HEK293T (cell line): ENCODE results near the gene OR11H6.
"Not testable (repeated sequence)": the region's sequence is repeated elsewhere in the genome, so short reads cannot be mapped to it uniquely, and the experiment has no call there.

Experiments
- CTCF ChIA-PET: fragments of 350-600 bp; formaldehyde crosslinking; extraction: SDS; loops from one replicate; lab custom pipeline; 2021; ENCODE audit warnings: antibody characterized with exemption, inconsistent platforms; lab: Yijun Ruan, JAX
- POLR2A ChIA-PET: fragments of 350-600 bp; formaldehyde crosslinking; extraction: SDS; loops from one replicate; lab custom pipeline; 2020; ENCODE audit warnings: antibody characterized with exemption, inconsistent platforms; lab: Yijun Ruan, JAX
- DNase-seq: peaks from one replicate; pipeline ENCODE4 v3.0.0; 2012; ENCODE audit warnings: mixed read lengths; ENCODE audit errors: extremely low spot score
- ARNT ChIP-seq: fragments of 450-650 bp; IDR thresholded peaks from 2 replicates; pipeline ENCODE4 v1.6.1; 2017; ENCODE audit warnings: mild to moderate bottlenecking
- BHLHE40 ChIP-seq: fragments of 450-650 bp; IDR thresholded peaks from 2 replicates; pipeline ENCODE4 v1.6.1; 2016; ENCODE audit warnings: mild to moderate bottlenecking, moderate library complexity, borderline replicate concordance
- CTBP1 ChIP-seq: fragments of 450-650 bp; IDR thresholded peaks from 2 replicates; pipeline ENCODE4 v1.6.1; 2016; ENCODE audit warnings: borderline replicate concordance
- ELF4 ChIP-seq: fragments of 450-650 bp; IDR thresholded peaks from 2 replicates; pipeline ENCODE4 v1.6.1; 2017; ENCODE audit warnings: antibody characterized with exemption
- FOXA1 ChIP-seq: fragments of 450-650 bp; IDR thresholded peaks from 2 replicates; pipeline ENCODE4 v1.6.1; 2016; ENCODE audit warnings: mild to moderate bottlenecking
- FOXK2 ChIP-seq: fragments of 450-650 bp; IDR thresholded peaks from 2 replicates; pipeline ENCODE4 v1.6.1; 2016; ENCODE audit warnings: mild to moderate bottlenecking
- FOXM1 ChIP-seq: fragments of 450-650 bp; IDR thresholded peaks from 2 replicates; pipeline ENCODE4 v1.6.1; 2017; ENCODE audit warnings: mild to moderate bottlenecking, borderline replicate concordance
- HDGF ChIP-seq: fragments of 450-650 bp; IDR thresholded peaks from 2 replicates; pipeline ENCODE4 v1.6.1; 2017; ENCODE audit warnings: antibody characterized with exemption, borderline replicate concordance
- L3MBTL2 ChIP-seq: fragments of 450-650 bp; conservative IDR thresholded peaks from 2 replicates; pipeline ENCODE4 v1.6.1; 2016; ENCODE audit warnings: mild to moderate bottlenecking
- LEF1 ChIP-seq: fragments of 450-650 bp; IDR thresholded peaks from 2 replicates; pipeline ENCODE4 v1.6.1; 2017; ENCODE audit warnings: mild to moderate bottlenecking, borderline replicate concordance
- PKNOX1 ChIP-seq: fragments of 450-650 bp; IDR thresholded peaks from 2 replicates; pipeline ENCODE4 v1.6.1; 2016
- SP1 ChIP-seq: fragments of 450-650 bp; IDR thresholded peaks from 2 replicates; pipeline ENCODE4 v1.6.1; 2017
- SUZ12 ChIP-seq: fragments of 450-650 bp; IDR thresholded peaks from 2 replicates; pipeline ENCODE4 v1.6.1; 2016; ENCODE audit warnings: mild to moderate bottlenecking
- TARDBP ChIP-seq: fragments of 450-650 bp; IDR thresholded peaks from 2 replicates; pipeline ENCODE4 v1.6.1; 2016
- ZNF384 ChIP-seq: fragments of 450-650 bp; IDR thresholded peaks from 2 replicates; pipeline ENCODE4 v1.6.1; 2016

OR11H6 gene

DNA sequence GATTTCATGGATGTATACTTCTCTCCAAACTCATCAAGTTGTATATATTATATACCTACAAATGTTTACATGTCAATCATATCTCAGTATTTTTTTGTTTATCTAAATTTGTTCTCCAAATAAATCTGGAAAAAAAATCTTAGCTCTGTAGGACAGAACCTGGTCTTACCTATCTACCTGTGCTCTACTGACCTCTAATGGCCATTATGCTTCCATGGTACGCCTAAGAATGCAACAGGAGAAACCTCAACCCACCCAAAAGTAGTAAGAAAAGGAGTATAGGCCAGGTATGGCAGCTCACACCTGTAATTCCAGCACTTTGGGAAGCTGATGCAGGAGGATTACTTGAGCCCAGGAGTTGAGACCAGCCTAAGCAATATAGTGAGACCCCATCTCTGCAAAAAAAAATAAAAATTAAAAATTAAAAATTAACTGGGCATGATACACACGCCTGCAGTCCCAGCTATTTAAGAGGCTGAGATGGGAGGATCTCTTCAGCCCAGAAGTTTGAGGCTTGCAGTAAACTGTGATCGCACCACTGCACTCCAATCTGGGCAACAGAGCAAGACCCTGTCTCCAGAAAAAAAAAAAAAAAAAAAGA lies 24.2 kb downstream of the OR11H6 start:
- ChIA-PET POLR2A (no interaction called here), CTCF (no interaction called here)
- peak; percentile 11 for DNase-seq
- TF ChIP-seq FOXK2 (no peak), BHLHE40 (no peak), PKNOX1 (no peak), TARDBP (no peak), SP1 (no peak), ELF4 (no peak), HDGF (no peak)

DNA sequence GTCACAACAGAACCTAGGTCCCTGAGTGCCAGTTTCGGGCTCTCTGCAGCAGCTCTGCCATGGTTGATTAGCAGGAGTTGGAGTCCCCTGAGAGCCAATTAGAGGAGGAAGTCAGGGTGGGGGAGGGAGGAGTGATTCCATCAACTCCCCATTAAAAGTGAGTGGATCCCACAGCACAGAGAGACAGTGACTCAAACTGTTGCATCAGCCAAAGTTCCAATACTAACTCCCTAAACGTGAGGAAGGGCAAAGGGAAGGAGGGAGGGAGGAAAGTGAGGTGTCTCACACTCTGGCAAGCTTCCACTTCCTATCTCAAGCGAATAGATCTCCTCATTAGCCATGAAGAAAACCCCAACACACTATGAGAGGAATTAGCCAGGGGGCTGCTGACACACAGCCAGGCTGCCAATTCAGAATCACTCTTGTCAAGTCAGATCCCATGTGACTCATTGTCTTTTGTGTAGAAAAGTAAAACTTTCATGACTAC lies 39.2 kb downstream of the OR11H6 start:
- CTCF ChIA-PET = no interaction called here
- POLR2A ChIA-PET = no interaction called here
- TF ChIP-seq L3MBTL2 (no peak), ZNF384 (no peak), PKNOX1 (no peak), CTBP1 (no peak), ARNT (no peak), FOXA1 (no peak), ELF4 (no peak), HDGF (no peak), LEF1 (no peak), SP1 (no peak)
- no peak for DNase-seq

DNA sequence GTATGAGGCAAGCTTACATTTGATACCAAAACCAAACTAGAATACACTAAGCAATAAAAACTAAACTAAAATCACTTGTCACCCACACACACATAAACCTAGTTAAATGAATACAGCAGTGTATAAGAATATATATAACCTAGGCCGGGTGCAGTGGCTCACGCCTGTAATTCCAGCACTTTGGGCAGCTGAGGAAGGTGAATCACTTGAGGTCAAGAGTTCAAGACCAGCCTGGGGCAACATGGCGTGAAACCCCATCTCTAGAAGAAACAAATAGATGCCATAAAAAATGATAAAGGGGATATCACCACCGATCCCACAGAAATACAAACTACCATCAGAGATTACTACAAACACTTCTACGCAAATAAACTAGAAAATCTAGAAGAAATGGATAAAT lies 40.9 kb downstream of the OR11H6 start:
- POLR2A ChIA-PET, CTCF ChIA-PET, DNase-seq: not testable (repeated sequence)

- ChIA-PET CTCF (no interaction called here), POLR2A (no interaction called here)
- no peak for TF ChIP-seq FOXA1
- TF ChIP-seq ELF4 = no peak
- no peak for TF ChIP-seq ZNF384
- TF ChIP-seq SUZ12 = no peak
- no peak for TF ChIP-seq TARDBP
- no peak for TF ChIP-seq FOXM1
- no peak for TF ChIP-seq PKNOX1
- TF ChIP-seq SP1 = no peak
- TF ChIP-seq FOXK2 = no peak
- TF ChIP-seq LEF1 = no peak
- no peak for DNase-seq
These were observed 50.6 kb downstream of the OR11H6 start for GRCh38 chr14:20274062-20274461.
